K562 (cell line): Measurements from ENCODE around the gene ACSBG1. TPM values are rescaled to one million over a fixed set of nuclear protein-coding genes. Genes with fewer than 3 reads are reported as not detected.

Experiments
- ESRRA ChIP-seq: fragments of 450-650 bp; IDR thresholded peaks from 2 replicates; pipeline ENCODE4 v1.6.1; 2014; ENCODE audit warnings: low read depth, mild to moderate bottlenecking, moderate library complexity, borderline replicate concordance
- ETV6 ChIP-seq, 3 experiments: fragments of 150-350 bp in 1 of 3; sonication (generic) in 1 of 3; formaldehyde crosslinking in 1 of 3; IDR thresholded peaks; 2 replicates each; pipeline versions ENCODE4 v1.6.1 to v1.8.0; 2014 to 2022; ENCODE audit warnings: borderline replicate concordance in 2 of 3, low read depth in 2 of 3, antibody characterized with exemption in 1 of 3, low read length in 1 of 3, mild to moderate bottlenecking in 1 of 3, missing genetic modification reagents in 1 of 3
- KHSRP ChIP-seq: fragments of 450-650 bp; IDR thresholded peaks from 2 replicates; pipeline ENCODE4 v1.6.1; 2017
- MAFK ChIP-seq: IDR thresholded peaks from 2 replicates; pipeline ENCODE4 v1.6.1; 2011; ENCODE audit warnings: low read length, improper control_type of control experiment
- PHF8 ChIP-seq: fragments of 200-600 bp; sonication (generic); IDR thresholded peaks from 2 replicates; pipeline ENCODE4 v1.6.1; 2012; ENCODE audit warnings: mixed run types, mild to moderate bottlenecking, inconsistent platforms, low read length, moderate library complexity, borderline replicate concordance
- POLR2AphosphoS5 ChIP-seq: IDR thresholded peaks from 2 replicates; pipeline ENCODE4 v1.6.1; 2011; ENCODE audit warnings: mild to moderate bottlenecking, low read depth, low read length, moderate library complexity; ENCODE audit not compliant: control insufficient read depth, insufficient read depth
- TCF7L2 ChIP-seq: fragments of 150-350 bp; IDR thresholded peaks from 2 replicates; pipeline ENCODE4 v1.6.1; 2016; ENCODE audit warnings: low read depth, mild to moderate bottlenecking, low read length, moderate library complexity
- THAP12 ChIP-seq: fragments of 250-450 bp; sonication (Bioruptor Pico); IDR thresholded peaks from 2 replicates; pipeline ENCODE4 v1.9.0; 2021; ENCODE audit warnings: mild to moderate bottlenecking, inconsistent platforms
- TSHZ1 ChIP-seq: fragments of 250-450 bp; sonication (Bioruptor Pico); IDR thresholded peaks from 2 replicates; pipeline ENCODE4 v1.4.0; 2020; ENCODE audit warnings: mild to moderate bottlenecking, moderate library complexity
- ZFP91 ChIP-seq: sonication (generic); formaldehyde crosslinking; IDR thresholded peaks from 2 replicates; pipeline ENCODE4 v1.8.0; 2022; ENCODE audit warnings: mild to moderate bottlenecking, missing genetic modification reagents
- polyA plus RNA-seq, 8 experiments: library from polyadenylated mRNA; depleted of rRNA in 4 of 8; stranded (reverse) in 5 of 8; unstranded in 3 of 8; fragments of >200 nt; fragmentation: Nextera tagmentation in 2 of 8; fragmentation: Illumina TruSeq in 1 of 8; extraction: Ambion mirVana in 2 of 8; extraction: Trizol in 1 of 8; gene quantifications; 2 replicates each; pipeline versions ENCODE4 v1.2.1 to v1.2.3, GENCODE V29; 2011 to 2014; ENCODE audit warnings: inconsistent platforms in 1 of 8, missing spikeins in 1 of 8
- total RNA-seq, 7 experiments: library from RNA; depleted of rRNA in 6 of 7; stranded (reverse); fragments of >200 nt in 6 of 7; fragmentation: Illumina TruSeq in 2 of 7; extraction: Trizol in 2 of 7; gene quantifications; 2 replicates each; pipeline versions ENCODE4 v1.2.1 to v1.2.3, GENCODE V29; 2011 to 2021; ENCODE audit warnings: low replicate concordance in 1 of 7
- TF ChIP-seq, protein P1 (sequence below): fragments of 200-800 bp; sonication (Bioruptor generic); IDR thresholded peaks from 2 replicates; pipeline ENCODE4 v1.6.1; 2017; ENCODE audit warnings: missing genetic modification characterization, missing compliant biosample characterization
- TF ChIP-seq, protein P2 (sequence below): sonication (generic); formaldehyde crosslinking; IDR thresholded peaks from 2 replicates; pipeline ENCODE4 v1.8.0; 2023; ENCODE audit warnings: mild to moderate bottlenecking, missing genetic modification reagents

Gene ACSBG1
- total and polyA plus RNA-seq, 9 of the 15 experiments (the other 6 are each of a cell fraction or from before 2014, with no cell fraction given) = 0.36 to 6.4 (median 2.5) TPM

- TF ChIP-seq THAP12 (CRISPR knock-in tag) (peak; percentile 77), POLR2AphosphoS5 (peak; percentile 86), ESRRA (peak; percentile 97), ZFP91 (CRISPR knock-in tag) (no peak), ETV6 (IDR thresholded peaks at IDR 0.05; ENCODE audit: borderline replicate concordance in 1 of 2, low read depth in 2 of 2, low read length in 1 of 2) (peak in 1 of 2 experiments; percentile 59; a peak in 2 of 4 replicates), ETV6 (CRISPR knock-in tag; IDR thresholded peaks at IDR 0.05; ENCODE audit: borderline replicate concordance) (0 out of 2 replicates have a peak, but pooled peaks have one; percentile 41), KHSRP (no peak), TSHZ1 (CRISPR knock-in tag) (no peak), PHF8 (peak; percentile 71; the same call in 1 of the 2 replicates), MAFK (no peak), TCF7L2 (no peak)
- TF ChIP-seq, protein P1, sequence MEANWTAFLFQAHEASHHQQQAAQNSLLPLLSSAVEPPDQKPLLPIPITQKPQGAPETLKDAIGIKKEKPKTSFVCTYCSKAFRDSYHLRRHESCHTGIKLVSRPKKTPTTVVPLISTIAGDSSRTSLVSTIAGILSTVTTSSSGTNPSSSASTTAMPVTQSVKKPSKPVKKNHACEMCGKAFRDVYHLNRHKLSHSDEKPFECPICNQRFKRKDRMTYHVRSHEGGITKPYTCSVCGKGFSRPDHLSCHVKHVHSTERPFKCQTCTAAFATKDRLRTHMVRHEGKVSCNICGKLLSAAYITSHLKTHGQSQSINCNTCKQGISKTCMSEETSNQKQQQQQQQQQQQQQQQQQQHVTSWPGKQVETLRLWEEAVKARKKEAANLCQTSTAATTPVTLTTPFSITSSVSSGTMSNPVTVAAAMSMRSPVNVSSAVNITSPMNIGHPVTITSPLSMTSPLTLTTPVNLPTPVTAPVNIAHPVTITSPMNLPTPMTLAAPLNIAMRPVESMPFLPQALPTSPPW = peak; percentile 48
- TF ChIP-seq, protein P2, sequence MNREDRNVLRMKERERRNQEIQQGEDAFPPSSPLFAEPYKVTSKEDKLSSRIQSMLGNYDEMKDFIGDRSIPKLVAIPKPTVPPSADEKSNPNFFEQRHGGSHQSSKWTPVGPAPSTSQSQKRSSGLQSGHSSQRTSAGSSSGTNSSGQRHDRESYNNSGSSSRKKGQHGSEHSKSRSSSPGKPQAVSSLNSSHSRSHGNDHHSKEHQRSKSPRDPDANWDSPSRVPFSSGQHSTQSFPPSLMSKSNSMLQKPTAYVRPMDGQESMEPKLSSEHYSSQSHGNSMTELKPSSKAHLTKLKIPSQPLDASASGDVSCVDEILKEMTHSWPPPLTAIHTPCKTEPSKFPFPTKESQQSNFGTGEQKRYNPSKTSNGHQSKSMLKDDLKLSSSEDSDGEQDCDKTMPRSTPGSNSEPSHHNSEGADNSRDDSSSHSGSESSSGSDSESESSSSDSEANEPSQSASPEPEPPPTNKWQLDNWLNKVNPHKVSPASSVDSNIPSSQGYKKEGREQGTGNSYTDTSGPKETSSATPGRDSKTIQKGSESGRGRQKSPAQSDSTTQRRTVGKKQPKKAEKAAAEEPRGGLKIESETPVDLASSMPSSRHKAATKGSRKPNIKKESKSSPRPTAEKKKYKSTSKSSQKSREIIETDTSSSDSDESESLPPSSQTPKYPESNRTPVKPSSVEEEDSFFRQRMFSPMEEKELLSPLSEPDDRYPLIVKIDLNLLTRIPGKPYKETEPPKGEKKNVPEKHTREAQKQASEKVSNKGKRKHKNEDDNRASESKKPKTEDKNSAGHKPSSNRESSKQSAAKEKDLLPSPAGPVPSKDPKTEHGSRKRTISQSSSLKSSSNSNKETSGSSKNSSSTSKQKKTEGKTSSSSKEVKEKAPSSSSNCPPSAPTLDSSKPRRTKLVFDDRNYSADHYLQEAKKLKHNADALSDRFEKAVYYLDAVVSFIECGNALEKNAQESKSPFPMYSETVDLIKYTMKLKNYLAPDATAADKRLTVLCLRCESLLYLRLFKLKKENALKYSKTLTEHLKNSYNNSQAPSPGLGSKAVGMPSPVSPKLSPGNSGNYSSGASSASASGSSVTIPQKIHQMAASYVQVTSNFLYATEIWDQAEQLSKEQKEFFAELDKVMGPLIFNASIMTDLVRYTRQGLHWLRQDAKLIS (CRISPR knock-in tag) = no peak
Observed at GRCh38 chr15:78149068-78149804, 85.1 kb downstream of the ACSBG1 start, which contains the start of gene IDH3A (continued).
